Left kidney (tissue), 2 donors: ENCODE measurements around the gene RTP5. TPM values are rescaled to one million over a fixed set of nuclear protein-coding genes. Genes with fewer than 3 reads are reported as not detected.
"Not testable (repeated sequence)": the region's sequence is repeated elsewhere in the genome, so short reads cannot be mapped to it uniquely, and the experiment has no call there.

Source experiments
- DNase-seq: peaks from one replicate; pipeline ENCODE4 v3.0.0-alpha.2; 2013
- polyA plus RNA-seq: library from polyadenylated mRNA; unstranded; fragments of 120-200 nt; gene quantifications from one replicate; pipeline ENCODE4 v1.2.1, GENCODE V29; 2013; ENCODE audit not compliant: insufficient read length

RTP5 gene
- polyA plus RNA-seq, 1 donor: not detected

DNA sequence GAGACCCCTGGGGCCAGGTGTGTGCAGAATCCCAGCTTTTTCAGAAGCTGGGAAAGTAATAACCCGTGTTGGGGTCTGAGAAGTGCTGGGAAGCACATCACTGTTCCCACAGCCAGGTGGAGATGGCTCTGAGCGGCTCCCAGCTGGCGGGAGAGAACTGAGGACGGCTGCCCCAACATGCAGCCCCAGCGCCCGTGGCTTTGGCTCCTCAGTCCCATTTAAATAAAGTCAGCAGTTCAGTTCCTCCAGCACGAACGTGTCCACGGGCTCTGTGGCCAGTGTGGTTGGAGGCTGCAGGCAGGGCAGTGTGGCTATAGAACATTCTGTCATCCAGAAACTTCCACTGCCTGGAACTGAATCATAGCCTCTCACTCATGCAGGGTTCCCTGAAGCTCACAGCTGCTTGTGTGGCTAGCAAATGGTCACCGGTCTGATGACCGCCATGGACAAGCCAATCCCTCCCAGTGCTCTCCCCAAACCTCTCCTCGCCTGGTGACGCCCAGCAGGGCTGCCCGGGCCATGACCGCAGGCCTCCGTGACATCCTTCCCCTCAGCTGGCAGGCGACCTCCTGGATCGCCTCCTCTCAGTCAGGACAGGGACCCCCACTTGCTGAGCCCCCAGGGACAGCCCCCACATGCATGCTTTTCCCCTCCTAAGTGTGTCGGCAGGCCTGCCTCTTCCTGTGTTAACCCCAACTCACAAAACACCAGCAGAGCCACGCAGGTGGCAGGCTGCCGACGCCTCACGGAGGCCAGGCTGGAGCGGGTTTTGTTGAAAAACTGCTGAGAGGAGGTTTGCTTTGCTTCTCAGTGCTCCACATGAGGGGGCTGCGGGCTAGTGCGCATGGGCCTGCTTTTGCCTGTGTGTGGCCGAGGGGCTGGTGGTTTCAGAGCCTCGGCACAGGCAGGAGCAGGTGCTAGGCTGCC is 1.3 kb downstream of the RTP5 start:
- DNase-seq: no peak

DNA sequence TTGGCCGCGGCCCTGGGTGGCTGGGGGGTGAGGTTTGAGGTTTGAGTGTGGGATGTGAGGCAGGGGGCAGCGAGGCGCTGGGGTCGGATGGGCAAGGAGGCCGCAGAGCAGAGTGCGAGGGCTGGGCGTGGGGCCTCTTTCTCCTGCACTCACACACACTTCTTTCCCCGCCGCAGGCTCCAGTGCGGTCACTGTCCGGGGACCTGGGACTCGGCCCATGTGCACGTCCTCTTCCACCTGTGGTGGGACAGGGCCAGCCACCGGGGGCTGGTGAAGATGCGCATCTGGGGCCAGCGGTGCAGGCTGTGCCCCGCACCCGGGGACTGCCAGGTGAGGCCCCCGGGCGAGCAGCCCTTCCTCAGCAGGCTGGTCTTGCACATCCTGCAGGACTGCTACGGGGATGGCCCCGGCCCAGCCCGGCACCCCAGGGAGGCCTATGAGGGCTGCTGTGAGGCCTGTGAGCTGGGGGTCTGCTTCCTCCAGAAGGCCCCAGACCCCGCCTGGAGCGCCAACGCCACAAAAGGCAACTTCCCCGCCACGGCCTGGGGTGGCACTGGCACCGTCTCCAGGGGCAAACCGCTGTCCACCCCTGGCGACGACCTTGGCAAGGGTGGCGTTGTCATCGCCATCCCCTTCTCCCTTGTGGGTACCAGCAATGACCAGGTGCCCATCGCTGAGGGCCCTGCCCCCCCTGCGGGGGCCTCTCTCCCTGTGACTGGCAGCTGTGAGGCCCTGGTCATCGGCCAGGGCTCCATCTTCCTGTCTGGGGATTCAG is 2.2 kb downstream of the RTP5 start:
- no peak for DNase-seq

DNA sequence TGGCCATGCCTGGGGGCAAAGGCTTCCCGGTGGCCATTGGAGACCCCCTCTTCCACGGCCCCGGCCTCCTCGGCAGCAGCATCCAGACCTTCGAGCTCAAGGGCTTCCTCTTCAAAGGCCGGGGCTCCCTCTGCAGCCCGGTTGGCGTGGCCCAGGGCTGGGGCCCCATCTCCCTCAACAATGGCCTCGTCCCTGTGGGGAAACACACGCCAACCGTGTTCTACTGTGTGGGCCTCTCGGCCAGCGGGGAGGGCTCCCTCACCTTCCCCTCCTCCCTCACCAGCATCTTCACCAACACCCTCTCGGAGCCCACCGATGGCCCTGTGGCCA is 2.7 kb downstream of the RTP5 start:
- no peak for DNase-seq

DNA sequence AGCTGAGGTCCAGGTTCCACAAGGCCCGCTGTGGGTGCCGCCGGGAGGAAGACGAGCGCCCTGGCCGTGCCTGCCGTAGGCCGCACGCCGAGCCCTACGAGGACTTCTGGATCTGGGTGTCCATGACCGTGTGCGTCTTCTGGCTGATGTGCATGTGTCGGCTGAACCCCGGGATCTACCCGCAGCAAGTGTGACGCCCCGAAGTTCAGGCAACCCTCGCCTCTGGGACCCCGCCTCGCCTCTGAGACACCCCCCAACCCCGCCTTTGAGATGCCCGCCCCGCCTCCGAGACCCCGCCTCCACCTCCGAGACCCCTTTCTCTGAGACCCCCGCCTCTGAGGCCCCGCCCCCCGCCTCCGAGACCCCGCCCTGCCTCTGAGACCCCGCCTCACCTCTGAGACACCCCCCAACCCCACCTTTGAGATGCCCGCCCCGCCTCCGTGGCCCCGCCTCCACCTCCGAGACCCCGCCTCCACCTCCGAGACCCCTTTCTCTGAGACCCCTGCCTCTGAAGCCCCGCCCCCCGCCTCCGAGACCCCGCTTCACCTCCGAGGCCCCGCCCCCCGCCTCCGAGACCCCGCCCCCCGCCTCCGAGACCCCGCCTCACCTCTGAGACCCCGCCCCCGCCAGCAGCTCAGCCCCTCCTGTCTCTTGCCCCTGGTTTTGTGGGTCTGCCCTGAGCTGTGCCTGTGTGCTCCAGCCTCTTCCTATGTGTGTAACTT is 3.7 kb downstream of the RTP5 start:
- no peak for DNase-seq

DNA sequence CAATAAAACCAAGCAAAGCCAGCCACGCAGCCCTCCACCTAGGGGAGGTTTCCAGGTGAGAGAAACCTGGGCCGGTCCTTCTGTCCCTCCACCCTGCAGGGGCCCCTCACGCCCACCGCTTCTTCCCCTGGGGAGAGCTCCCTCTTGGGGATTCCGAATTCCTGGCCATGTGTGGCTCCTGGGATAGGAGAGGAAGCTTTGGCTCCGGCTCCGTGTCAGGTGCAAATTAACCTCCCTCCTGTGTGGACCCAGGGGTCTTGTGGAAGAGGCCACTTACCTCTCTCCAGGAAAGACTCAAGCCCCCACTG is 4.2 kb downstream of the RTP5 start:
- no peak for DNase-seq

DNA sequence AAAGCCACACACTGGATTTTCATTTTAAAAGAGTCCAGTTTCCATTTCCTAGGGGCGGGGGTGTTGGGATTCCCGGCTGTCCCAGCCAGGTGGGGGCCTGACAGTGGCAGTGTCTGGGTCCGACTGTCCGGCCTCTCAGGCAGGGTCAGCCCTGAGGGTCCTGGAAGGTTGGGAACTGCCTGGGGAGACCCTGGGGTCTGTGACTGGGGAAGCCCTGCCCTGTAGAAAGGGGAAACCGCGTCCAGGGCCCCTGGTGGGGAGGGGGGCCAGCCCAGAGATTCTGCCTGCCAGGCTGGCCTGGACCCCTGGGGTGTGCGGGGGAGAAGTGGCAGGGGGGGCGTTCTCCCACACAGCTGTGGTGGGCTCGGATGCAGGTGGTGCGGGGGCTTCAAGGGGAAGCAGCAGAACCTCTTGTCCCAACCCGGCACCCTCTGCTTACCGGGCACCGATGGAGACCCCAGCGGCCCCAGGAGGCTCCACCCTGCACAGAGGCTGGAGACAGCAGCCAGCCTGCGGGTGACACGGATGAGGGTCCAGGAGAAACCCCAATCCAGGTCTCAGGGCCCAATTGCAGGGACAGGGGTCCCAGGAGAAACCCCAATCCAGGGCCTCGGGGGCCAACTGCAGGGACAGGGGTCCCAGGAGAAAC is 4.9 kb downstream of the RTP5 start:
- no peak for DNase-seq

DNA sequence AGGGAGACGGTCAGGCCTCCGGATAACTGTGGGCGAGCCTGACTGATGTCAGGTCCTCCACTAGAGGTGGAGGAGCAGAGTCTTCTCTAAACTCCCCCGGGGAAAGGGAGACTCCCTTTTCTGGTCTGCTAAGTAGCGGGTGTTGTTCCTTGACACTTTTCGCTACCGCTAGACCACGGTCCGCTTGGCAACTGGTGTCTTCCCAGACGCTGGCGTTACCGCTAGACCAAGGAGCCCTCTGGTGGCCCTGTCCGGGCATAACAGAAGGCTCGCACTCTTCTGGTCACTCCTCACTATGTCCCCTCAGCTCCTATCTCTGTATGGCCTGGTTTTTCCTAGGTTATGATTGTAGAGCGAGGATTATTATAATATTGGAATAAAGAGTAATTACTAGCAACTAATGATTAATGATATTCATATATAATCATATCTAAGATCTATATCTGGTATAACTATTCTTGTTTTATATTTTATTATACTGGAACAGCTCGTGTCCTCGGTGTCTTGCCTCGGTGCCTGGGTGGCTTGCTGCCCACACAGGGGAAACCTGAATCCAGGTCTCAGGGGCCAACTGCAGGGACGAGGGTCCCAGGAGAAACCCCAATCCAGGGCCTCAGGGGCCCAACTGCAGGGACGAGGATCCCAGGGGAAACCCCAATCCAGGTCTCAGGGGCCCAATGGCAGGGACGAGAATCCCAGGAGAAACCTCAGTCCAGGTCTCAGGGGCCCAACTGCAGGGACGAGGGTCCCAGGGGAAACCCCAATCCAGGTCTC is 6.4 kb downstream of the RTP5 start:
- not testable (repeated sequence) for DNase-seq

DNA sequence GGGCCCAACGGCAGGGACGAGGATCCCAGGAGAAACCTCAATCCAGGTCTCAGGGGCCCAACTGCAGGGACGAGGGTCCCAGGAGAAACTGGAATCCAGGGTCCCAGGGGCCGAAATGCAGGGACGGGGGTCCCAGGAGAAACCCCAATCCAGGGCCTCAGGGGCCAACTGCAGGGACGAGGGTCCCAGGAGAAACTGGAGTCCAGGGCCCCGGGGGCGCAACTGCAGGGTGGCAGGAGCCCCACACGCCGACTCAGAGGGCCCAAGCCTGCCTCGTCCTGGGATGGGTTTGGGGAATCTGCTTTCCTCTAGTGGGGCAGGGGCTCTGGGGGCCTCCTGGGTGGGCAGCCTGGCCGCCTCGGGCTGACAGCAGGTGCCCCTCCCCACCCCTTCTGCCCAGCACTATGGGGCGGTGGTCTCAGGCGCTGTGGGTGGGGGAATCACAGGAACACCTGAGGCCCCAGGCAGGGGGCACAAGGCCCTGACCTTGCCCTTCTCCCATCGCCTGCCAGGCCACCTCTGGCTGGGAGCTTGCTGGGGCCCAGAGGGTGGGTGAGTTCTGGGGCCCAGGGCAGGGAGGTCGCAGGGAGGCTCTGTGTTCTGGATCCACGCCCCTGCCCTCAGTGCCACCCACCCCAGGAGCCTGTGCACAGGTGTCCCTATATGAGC is 7.1 kb downstream of the RTP5 start:
- DNase-seq: no peak

DNA sequence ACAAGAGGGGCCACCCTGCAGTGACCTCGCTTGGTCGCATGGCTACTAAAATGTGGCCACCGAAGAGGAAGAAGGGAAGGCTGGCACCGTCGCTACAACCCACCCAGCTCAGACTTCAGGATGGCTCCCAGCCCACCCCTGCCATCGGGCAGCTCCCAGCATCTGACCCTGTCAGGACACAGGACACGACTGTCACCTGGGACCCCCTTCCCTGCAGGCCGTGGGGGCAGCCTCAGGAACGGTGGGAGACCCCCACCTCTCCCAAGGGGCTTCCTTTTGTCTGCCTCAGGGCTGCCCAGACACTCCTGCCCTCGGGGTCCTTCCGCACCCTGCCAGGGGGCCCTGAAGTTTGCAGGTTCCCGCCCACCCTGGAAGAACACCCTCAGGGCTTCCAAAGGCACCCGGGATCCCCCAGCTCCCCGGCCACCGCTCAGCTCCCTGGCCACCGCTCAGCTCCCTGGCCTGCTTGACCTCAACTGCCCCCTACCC is 7.7 kb downstream of the RTP5 start:
- no peak for DNase-seq

DNA sequence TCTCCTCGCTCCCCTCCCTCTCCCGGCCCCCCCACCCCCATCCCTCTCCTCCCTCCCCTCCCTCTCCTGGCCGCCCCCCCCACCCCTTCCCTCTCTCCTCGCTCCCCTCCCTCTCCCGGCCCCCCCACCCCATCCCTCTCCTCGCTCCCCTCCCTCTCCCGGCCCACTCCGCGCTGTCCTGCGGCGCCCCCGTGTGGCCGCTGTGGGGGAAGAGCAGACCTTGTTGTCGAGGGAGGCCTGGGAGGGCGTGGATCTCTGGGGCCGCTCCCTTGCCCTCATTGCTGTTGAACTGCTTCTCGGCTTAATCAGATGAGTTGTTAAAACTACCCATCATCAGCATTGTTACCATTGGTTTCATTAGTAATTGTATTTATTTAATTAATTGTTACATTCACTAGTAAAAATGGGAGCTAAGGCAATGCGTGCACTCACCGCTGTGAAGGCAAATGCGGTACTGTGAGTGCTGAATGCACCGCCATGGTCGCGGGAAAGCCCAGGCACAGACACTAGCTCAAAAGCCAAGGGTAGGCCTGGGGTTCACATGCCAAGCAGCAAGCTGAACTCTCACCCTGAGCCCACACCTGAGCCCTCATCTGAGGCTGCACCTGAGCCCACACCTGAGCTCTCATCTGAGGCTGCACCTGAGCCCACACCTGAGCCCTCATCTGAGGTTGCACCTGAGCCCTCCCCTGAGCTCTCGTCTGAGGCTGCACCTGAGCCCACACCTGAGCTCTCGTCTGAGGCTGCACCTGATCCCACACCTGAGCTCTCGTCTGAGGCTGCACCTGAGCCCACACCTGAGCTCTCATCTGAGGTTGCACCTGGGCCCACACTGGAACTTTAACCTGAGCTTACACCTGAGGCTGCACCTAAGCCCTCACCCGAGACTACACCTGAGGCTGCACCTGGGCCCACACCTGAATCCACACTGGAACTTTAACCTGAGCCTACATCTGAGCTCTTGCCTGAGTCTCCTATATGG is 8.8 kb downstream of the RTP5 start:
- DNase-seq: no peak

DNA sequence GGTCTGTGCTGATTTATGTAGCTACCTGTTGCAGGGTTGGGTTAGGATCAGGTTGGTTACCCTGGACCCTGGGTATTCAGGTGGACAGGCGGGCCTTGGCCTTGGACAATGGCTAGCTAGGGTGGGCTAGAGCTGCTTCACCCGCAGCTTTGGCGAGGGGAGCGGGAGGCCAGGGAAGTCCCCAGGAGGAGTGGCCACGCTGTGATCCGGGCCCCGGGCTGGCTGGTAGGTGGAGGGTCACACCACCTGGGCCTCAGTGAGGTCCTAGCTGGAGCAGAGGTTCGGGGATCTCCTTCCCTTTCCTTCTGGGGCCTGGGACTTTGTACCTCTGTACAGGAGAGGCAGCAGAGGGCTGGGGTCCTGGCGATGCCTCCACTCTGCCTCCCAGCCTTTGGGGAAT is 9.8 kb downstream of the RTP5 start:
- no peak for DNase-seq

DNA sequence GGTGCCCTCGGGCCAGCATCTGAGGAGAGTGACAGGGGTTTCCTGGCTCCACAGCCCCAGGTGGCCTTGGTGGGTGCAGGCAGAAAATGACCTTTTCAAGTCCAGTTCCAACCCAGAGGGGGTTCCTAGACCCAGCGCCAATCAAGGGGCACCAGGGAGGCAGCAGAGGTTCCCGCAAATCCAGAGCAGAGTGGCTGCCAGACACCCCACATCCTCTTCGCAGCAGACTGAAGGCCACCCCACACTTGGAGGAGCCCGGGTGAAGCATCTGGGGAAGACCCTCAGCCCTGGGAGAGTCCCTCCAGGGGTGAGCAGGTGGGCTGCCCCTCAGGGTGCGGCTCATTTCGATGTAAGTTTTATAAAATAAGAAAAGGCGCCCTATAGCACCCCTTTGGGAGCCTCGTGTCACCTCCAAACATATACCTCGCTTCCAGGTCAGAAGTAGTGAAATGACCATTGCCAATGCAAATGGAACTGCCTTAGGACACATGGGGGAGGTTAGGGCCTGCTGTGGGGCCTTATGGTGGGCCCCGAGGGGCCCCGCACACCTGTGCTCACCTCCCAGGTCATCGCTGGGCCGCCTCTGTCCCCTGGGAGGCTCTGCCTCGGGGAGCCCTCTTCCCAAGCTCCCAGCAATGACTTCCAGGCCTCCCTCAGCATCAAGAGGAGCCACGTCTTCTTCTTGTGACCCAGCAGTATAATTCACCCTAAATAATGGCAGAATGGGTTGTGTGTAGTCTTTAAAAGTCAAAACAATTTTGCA is 11.0 kb downstream of the RTP5 start:
- DNase-seq: no peak

DNA sequence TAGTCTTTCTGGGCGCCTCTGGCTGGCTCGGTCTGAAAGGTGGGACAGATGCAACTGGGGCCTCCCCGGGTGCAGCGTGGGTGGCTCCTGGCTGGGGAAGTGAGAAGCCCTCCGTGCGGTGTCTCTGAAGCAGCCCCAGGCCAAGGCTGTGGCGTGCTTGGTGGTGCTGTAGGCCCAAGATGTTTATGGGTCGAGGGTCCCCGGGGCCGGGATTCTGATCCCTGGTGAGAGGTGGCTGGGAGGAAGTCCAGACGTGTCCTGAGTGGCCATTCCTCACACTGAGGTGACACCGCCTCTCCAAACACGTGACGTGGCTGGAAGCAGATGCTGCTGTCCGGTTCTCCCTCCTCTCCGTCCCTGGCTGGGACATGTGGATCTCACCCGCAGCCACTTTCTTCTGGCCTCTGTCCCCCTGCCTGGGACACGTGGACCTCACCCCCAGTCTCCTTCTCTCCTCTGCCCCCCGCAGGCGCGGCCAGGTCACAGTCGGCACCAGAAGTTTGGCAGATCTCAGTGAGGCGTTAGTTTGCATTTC is 12.6 kb downstream of the RTP5 start:
- no peak for DNase-seq

DNA sequence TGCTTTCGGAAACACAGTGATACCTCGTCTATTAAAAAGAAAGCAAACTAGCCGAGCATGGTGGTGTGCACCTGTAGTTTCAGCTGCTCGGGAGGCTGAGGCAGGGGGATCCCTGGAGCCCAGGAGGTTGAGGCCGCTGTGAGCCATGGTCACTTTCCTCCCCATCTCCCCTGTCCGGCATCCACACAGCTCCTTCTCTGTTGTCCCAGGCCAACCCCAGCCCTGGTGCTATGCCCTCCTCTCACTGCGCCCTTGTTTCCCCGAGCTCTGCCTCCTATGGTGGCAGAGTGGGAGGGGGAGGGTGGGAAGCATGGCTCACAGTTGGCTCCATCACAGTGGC is 15.4 kb downstream of the RTP5 start:
- DNase-seq: no peak

DNA sequence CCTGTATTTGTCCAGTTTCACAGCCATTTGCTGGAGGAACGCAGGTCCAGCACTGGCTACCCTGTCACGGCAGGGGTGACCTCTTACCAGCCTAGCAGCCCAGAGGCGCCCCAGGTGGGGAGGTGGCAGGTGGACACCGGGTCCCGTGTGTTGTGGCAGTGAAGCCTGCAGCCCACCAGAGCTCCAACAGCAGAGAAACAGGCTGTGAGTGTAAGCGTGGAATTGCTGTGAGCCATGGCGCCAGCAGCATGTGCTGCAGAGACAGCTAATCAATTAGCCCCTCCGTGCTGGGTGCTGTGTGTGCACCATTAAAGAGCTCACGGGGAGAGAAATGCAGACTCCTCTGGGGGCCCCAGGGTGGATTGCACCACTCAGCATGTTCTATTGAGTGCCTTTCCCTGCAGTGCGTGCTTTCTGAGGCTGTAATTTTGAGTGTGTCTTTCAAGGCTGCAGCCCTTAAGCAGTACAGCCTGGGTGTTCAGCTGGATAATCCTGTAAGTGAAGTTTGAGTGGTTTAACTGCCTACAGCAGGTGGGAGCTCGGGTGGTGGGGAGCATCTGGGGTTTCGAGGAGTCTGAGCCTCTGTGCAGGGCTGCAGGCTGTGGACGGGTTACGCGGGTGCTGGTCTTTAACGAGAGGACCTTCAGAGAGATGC is 15.9 kb downstream of the RTP5 start:
- no peak for DNase-seq

DNA sequence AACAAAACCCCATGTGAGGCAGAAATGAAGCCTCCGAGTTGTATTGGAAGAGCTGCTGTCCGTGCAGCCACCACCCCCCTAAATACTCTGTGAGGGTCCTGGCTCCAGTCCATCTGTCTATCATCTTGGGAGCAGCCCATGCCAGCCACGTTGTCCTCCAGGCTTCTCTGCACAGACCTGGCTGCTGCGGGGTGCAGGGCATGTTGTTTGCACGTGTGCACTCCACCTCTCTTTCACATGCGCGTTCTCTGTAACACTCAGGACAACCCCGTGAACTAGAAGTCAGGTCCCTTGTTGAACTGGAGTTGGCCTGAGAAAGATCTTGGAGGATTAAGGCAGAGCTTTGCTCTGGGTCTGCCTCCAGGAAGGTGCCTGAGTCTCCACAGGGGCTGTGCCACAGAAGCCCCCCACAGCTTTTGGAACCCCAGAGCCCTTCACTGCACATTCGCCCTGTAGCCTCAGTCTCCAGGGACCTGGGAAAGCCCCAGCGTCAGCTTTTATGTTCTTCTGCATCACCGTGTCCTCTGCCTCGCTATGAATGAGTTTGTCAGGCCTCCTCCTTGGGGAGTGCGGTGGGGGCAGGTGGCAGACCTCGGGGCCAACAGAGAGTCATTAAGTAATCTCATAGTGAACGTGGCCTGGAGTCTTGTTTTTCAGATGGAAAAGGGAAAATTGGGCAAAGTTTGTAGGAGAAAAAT is 16.6 kb downstream of the RTP5 start:
- DNase-seq: no peak

DNA sequence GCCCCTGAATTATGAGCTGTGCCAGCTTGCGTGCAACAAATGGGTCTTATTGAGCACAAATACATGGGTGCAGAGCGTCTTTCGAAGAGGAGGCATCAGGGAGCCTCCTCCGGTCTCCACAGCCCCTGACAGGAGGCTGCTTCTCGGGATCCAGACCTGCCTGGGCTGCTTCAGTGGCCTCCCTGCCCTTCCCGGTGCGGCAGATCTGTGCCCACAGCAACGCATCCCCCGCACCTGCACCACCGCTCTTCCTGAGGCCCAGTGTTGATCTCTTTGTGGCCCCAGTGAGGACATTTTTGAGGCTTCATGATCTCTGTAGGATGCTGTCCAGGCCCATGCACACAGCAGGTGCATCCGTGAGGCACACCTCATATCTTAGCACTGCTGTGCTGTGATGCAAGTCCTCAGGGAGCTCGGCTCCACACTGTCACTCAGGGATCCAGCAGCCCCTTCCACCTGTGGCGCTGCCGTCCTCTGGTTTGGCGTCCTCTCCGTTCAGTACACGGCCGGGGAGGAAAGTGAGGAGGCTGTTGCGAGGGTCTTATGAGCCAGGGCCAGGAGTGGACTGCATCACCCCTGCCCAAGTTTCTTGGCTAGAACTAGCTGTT is 17.4 kb downstream of the RTP5 start:
- DNase-seq: no peak
